Mesenteric fat pad (tissue), 1 donor: ENCODE results near the gene ANKRD63. TPM values are rescaled to one million over a fixed set of nuclear protein-coding genes. Genes with fewer than 3 reads are reported as not detected.

Experiments used
- DNase-seq: peaks from one replicate; pipeline ENCODE4 v3.0.0-alpha.2; 2020; ENCODE audit warnings: low spot score
- long read RNA-seq: library from polyadenylated mRNA; unstranded; transcript quantifications from one replicate; pipeline ENCODE4 v2.0.0, GENCODE V29; 2020
- total RNA-seq: library from RNA; stranded (reverse); fragmentation: NEBNext Ultra II Directional; extraction: Animal tissue kit (Norgen Biotek cat#: 25700); gene quantifications from one replicate; pipeline ENCODE4 v1.2.1, GENCODE V29; 2021
- donor health status: DM: yes; HTN: yes; CAD: no.

The ANKRD63 gene, protein sequence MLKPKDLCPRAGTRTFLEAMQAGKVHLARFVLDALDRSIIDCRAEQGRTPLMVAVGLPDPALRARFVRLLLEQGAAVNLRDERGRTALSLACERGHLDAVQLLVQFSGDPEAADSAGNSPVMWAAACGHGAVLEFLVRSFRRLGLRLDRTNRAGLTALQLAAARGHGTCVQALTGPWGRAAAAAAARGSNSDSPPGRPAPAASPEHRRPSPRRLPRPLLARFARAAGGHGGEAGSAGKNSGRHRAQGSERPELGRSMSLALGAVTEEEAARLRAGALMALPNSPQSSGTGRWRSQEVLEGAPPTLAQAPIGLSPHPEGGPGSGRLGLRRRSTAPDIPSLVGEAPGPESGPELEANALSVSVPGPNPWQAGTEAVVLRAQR
- total RNA-seq = not detected
- long read RNA-seq = 0 reads

- DNase-seq = no peak
These were observed at the start of gene ANKRD63 for GRCh38 chr15:40282869-40283614. Gene ANKRD63, minus strand, starts transcription at chr15:40283064. Its CDS starts 478 bp downstream, at chr15:40282586.

DNA sequence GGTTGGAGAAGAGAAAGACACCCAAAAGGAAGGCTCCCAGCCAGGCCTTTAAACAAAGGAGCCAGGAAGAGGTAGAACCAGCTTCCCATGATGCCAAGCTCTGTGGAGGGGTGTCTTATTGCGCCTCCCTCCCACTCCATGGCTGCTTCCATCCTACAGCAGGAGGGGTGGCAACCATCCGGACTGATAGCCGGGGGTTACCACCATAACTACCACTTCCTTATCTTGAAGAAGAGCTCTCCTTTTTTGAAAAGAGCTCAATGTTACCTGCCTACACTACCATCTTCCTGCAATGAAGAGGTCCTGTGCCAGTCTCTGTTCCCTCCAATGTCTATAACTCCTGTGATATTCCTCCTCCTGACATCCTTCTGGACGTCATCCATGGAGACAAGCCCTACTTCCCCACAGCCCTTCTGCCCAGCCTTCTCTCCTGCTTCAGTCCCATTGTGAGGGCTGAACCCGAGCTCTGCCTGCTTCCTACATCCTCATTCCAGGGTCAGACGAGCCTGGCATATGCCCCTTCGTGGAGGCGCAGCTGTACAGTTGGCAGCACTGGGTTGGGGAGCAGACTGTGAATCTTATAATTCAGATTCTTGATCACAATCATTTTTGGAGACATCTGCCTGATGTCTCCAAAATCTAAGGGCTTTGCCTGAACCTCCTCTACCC is 49.4 kb upstream of the ANKRD63 start:
- DNase-seq = no peak

DNA sequence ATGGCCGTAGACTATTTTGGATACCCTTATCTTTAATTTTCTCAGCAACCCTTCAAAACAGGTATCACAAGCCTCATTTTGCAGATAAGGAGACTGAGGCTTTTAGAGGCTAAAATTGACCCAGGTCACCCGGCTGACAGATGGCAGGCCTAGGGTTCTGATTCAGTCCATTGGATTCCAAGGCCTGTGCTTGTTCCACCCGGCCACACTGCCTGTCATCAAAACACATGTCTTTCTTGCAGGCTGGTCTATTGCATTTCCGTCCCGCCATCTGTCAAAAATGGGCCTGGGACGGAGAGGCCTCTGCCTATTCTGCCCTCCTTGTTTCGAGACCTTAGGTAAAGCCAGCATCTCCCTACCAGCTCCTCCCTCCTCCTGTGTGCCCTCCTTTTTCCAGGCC is 48.8 kb upstream of the ANKRD63 start:
- no peak for DNase-seq

DNA sequence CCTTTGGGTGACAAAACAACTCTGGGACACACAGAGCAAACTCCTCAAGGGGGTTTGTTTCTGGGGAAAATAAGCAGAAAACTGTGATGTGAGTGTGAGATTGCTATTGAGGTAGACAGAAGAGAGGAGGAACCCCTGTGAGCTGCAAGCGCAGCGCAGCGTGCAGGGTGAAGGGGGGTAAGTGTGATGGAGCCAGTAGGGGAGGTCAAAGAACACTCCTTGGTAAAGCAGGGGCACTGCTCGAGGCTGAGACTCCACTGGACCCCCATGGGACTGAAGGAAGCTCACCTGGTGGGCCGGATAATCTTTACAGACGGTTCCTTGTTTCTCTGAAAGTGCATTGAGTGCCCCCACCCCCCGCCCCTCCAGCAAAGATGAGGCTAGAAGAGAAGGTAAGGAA is 48.2 kb upstream of the ANKRD63 start:
- DNase-seq = no peak

DNA sequence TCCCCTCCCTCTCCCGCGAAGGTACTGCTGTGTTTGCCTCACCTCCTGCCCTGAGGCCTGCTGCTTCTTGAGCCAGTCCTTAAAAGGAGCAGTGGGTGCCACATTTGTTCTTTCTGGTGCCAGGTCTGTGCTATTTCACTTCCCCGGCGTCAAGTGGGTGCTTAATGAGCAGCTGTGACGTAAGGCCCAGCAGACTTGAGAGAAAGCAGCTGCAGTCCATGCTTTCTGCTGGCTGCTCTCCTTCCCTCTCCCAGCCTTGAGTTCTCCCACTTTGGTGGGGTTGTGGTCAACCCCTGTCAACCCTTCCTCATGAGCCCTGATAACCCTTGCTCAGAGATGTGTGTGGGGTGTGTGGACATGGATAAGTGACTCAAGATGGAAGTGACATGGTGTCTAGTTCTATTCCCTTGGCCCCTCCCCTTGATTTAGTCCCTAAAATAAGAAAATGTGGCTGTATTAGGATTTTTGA is 47.5 kb upstream of the ANKRD63 start:
- no peak for DNase-seq

- no peak for DNase-seq
These were observed 46.9 kb upstream of the ANKRD63 start for GRCh38 chr15:40329804-40330203.

DNA sequence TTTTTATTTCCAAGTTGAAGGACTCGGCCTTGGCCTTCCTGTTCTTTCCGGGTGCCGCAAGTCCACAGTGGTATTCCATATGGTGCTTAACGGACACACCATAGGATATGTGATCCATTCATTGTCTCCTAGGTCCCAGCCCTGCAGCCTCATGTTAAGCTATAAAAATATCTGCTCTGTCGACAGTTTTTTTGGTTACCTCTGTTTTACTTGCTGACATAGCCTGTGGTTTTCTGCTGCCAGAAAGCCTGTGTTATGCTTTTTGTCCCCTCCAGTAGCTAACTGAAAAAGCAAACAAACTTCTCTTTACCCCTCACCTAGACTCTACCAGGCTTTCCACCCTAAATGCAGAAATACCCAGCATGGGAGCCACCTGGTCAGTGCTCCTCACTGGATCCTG is 45.9 kb upstream of the ANKRD63 start:
- no peak for DNase-seq

DNA sequence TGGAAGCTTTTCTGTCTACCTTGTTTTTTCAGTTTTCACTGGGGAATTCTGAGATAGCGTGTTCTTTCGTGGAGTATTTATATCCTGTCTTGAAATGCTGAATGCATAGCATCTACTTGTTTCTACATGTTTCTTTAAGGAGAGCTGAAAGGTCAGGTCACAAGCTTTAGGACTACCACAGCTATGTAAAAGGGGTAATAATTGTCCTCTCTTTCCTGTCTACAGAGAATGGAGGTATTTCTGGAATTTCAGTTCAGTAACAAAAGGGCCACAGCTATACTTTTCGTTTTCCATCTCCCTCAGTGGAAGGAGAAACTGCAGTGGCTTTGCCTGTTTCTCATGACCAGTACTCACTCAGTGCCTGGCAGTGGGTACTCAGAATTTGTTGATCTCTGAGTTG is 45.3 kb upstream of the ANKRD63 start:
- DNase-seq = no peak

DNA sequence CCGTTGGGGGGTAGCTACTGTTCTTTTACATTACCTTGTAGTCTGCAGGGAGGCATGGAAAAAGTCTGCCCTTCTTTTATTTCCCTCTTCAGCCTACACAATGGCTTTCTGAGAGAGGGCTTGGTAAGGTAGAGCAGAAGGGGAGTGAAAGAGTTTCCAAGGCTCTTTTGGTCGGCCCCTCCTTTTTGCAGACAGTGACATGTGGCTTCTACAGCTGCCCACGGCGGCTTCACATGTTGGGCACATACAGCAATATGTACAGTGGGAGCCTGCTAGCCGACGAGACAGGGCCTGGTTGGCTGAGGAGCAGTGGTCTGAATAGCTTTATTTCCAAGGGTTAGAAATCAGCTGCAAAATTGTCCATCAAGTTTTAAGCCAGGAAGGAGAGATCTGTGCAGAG is 44.6 kb upstream of the ANKRD63 start:
- no peak for DNase-seq

GRCh38 chr15:40325700-40326099 is 42.8 kb upstream of the ANKRD63 start:
- DNase-seq = no peak

DNA sequence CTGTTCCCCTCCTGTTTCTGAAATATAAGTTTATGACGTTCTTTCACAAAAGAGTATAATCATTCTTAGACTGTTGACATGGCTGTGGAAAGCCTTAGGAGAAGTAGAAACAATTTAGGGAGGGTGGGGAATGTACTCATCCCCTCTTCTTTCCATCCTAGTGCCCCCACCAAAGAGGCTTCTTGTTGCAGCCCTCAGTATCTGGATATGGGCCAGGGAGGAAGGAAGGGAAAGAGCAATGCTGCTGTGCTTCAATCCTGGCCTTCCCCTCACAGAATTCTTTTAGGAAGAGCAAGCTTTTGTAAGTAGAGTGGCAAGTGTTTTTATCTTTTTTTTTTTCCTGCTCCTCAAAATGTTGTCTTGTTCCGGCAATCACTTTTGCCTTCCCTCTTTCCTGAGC is 42.3 kb upstream of the ANKRD63 start:
- no peak for DNase-seq

DNA sequence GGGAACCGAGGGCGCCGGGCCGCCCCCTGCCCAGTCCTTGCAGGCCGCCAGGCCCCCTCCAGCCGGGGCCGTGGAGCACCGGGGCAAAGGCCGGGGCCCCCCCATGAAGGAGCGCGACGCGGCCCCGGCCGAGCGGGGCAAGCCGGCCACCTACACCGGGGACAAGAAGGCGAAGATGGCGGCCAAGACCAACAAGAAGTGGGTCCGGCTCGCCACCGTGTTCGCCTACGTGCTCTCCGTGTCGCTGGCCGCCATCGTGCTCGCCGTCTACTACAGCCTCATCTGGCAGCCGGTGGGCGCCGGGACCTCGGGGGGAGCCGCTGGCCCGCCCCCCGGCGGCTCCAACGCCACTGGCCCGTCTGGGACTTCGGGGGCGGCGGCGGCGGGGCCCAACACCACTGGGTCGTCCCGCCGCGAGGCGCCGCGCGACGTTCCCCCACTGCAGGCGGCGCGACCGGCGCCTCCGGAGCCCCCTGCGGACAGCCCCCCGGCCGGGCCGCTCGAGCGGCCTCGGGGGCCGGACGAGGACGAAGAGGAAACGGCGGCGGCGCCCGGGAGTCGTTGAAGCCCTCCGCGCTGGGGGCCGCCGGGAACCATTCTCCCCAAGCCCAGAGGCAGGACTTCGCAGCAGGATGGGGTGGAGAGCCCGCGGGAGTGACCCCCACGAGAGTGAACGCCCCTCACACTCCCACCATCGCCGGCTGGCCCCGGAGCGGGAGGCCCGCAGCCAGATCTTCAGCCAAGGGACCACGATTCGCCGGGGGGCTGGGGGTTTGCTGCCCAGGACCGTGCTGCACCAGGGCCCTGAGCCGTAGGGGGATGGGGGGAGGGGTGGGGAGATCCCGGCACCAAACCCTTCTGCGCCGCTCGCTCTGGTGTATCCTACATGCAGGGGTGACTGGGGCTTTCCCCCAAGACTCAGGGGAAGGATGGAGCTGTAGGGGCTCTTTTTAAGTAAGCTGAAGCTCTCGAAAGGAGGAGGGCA is 41.4 kb upstream of the ANKRD63 start:
- DNase-seq = peak; percentile 90

DNA sequence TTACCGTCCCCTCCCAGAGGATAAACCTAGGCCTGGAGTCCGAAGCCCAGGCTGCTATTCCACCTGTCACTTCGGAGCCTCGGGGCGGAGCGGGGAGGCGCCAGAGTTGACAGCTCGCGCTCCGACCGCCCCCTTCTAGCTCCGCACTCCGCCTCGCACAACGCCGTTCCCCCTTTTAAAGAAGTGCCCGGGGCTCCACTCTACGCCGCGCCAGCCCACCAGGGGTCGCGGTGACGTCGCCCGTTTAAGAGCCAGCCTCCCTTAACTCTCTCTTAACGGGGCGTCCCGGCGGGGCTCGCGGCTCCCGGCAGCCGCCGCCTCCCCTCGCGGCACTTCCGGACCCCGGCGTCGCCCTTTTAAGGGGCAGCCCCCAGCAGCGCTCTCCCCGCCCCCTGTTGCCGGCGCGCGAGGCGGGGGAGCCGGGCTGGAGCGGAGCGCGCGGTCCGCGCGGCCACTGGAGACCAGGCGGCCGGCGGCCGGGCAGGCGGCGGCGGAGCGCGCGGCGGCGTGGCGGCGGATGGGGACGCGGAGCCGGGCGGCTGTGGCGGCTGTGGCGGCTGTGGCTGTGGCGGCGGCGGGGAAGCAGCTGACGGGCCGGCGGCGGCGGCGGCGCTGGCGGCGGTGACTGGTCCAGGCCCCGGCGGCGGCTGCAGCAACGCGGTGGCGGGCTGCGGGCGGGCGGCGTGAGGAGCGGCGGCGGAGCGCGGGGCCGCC is 40.5 kb upstream of the ANKRD63 start, which contains the start of gene INAFM2:
INAFM2 (plus strand) TSS at position 454 of the 714 bp plus-strand sequence. CDS start 364 bp downstream, outside the sequence.
- DNase-seq = peak; percentile 96

- peak; percentile 82 for DNase-seq
These were observed 39.8 kb upstream of the ANKRD63 start for GRCh38 chr15:40322531-40323238.

DNA sequence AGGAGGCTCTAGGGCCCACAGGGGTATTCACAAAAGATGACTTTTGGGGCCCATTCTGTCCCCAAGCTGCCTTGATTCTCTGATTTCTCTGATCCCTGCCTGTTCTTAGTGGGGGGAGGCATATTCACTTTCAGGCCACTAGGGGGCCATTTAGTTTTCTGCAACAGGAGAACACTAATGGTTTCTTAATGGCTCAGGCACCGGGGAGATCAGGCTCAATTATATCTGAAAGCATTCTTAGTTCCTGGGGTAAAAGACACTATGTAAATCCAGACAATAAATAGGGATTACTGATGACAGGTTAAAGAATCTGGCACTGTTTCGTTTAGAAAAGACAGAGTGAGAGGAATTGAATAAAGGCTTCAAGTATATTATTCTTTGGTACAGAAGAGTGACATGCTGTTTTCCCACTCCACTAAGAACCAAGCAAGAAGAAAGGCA is 38.1 kb upstream of the ANKRD63 start:
- DNase-seq = peak; percentile 9

GRCh38 chr15:40320409-40320808 is 37.5 kb upstream of the ANKRD63 start:
- DNase-seq = peak; percentile 37

GRCh38 chr15:40317580-40317979 is 34.7 kb upstream of the ANKRD63 start:
- no peak for DNase-seq

- no peak for DNase-seq
These were observed 34.1 kb upstream of the ANKRD63 start for GRCh38 chr15:40316931-40317330.

- no peak for DNase-seq
These were observed 31.9 kb upstream of the ANKRD63 start for GRCh38 chr15:40314723-40315276.
